ENCODE results near the gene ZDHHC11B.
"Not testable (repeated sequence)": the region's sequence is repeated elsewhere in the genome, so short reads cannot be mapped to it uniquely, and the experiment has no call there.

- TF ChIP-seq, protein P1, sequence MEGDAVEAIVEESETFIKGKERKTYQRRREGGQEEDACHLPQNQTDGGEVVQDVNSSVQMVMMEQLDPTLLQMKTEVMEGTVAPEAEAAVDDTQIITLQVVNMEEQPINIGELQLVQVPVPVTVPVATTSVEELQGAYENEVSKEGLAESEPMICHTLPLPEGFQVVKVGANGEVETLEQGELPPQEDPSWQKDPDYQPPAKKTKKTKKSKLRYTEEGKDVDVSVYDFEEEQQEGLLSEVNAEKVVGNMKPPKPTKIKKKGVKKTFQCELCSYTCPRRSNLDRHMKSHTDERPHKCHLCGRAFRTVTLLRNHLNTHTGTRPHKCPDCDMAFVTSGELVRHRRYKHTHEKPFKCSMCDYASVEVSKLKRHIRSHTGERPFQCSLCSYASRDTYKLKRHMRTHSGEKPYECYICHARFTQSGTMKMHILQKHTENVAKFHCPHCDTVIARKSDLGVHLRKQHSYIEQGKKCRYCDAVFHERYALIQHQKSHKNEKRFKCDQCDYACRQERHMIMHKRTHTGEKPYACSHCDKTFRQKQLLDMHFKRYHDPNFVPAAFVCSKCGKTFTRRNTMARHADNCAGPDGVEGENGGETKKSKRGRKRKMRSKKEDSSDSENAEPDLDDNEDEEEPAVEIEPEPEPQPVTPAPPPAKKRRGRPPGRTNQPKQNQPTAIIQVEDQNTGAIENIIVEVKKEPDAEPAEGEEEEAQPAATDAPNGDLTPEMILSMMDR (IDR thresholded peaks at IDR 0.05), result not testable (repeated sequence)
- not testable (repeated sequence) for TF ChIP-seq POLR2A (IDR thresholded peaks at IDR 0.05)
Observed at GRCh38 chr5:772547-772890, 12.0 kb downstream of the ZDHHC11B start.
